OCI-LY3 (cell line): ENCODE data around the gene BPIFB2.

Experiments
- H2AFZ ChIP-seq: fragments of 200-600, 300-600 bp; shearing (Covaris generic); 2 replicates; pipeline ENCODE4 v1.6.0; 2014; ENCODE audit warnings: antibody characterized with exemption, low read depth, low read length
- H3K27ac ChIP-seq: fragments of 200-600, 300-600 bp; sonication (generic); 2 replicates; pipeline ENCODE4 v1.5.1; 2014; ENCODE audit warnings: mild to moderate bottlenecking, low read length, moderate library complexity, mixed read lengths
- H3K27me3 ChIP-seq: fragments of 200-600, 300-600 bp; sonication (generic); 2 replicates; pipeline ENCODE4 v1.6.1; 2014; ENCODE audit warnings: low read depth, low read length, mixed read lengths
- H3K36me3 ChIP-seq: fragments of 200-600, 300-600 bp; sonication (generic); replicated peaks from 2 replicates; pipeline ENCODE3; 2014; ENCODE audit warnings: low read depth, low read length, mixed read lengths
- H3K4me1 ChIP-seq: fragments of 300-600, 200-600 bp; sonication (generic); 2 replicates; pipeline ENCODE4 v1.6.1; 2014; ENCODE audit warnings: low read length, mixed read lengths
- H3K4me2 ChIP-seq: fragments of 200-600, 300-600 bp; sonication (generic); 2 replicates; pipeline ENCODE4 v1.6.1; 2014; ENCODE audit warnings: low read length, mixed read lengths
- H3K4me3 ChIP-seq: fragments of 300-600, 200-600 bp; sonication (generic); 2 replicates; pipeline ENCODE4 v1.5.1; 2014; ENCODE audit warnings: antibody characterized with exemption, mild to moderate bottlenecking, low read length, moderate library complexity
- H3K79me2 ChIP-seq: fragments of 300-600, 200-600 bp; shearing (Covaris generic); 2 replicates; pipeline ENCODE4 v1.6.1; 2014; ENCODE audit warnings: mild to moderate bottlenecking, low read length, mixed read lengths
- H3K9ac ChIP-seq: fragments of 300-600, 200-600 bp; shearing (Covaris generic); 2 replicates; pipeline ENCODE4 v1.6.0; 2014; ENCODE audit warnings: mild to moderate bottlenecking, low read length, moderate library complexity
- H3K9me3 ChIP-seq: fragments of 200-600, 300-600 bp; shearing (Covaris generic); 2 replicates; pipeline ENCODE4 v1.6.1; 2014; ENCODE audit warnings: low read length, mixed read lengths; ENCODE audit not compliant: insufficient read depth
- H4K20me1 ChIP-seq: fragments of 200-600, 300-600 bp; sonication (generic); 2 replicates; pipeline ENCODE4 v1.6.1; 2016; ENCODE audit warnings: low read length, mixed read lengths; ENCODE audit not compliant: insufficient read depth
- EZH2phosphoT487 ChIP-seq: fragments of 200-600 bp; shearing (Covaris generic); IDR thresholded peaks from 2 replicates; pipeline ENCODE4 v1.6.1; 2018; ENCODE audit warnings: antibody characterized with exemption, mixed run types, low read depth
- TF ChIP-seq, protein P1 (sequence below): fragments of 200-600, 300-600 bp; sonication (generic); IDR thresholded peaks from 2 replicates; pipeline ENCODE4 v1.5.1; 2014; ENCODE audit warnings: antibody characterized with exemption, low read length, low read depth

The BPIFB2 gene

DNA sequence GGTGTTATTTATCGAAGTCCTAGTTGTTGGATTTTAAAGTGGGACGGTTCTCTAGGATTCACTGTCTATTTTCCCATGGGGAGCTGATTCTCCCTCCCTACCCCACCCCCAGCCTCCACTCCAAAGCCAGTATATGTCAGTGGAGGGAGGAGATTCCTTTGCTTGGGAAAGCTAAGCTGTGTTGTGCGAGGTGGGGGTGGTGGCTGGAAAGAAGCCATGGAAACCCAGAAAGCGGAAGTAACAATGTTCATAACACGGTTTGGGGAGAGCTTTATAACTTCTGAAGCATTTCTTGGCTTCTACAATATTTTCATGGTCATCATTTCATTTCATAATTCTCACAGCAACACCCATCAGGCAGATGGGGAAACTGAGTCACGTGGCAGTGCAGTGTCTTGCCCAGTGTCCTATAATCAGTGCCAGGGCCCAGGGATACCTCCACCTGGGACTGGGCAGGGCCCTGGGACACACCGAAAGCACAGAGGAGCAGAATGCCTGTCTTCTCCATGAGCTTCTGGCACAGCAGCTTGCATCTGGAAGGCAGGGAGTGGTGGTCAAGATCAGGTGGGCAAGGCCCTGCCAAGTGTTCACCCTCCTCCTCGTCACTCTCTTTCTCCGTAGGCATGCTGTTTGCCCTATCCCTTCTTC is 7.8 kb upstream of the BPIFB2 start:
- Histone ChIP-seq H2AFZ (no peak overlapping the region), H3K9ac (no peak overlapping the region), H3K36me3 (no peaks in the 10 kb centered on the region), H3K9me3 (peaks cover 4% of the 10 kb centered on the region; the same call in 1 of the 2 replicates), H4K20me1 (no peaks in the 10 kb centered on the region), H3K4me2 (peak overlapping the region; percentile 39), H3K27ac (no peak overlapping the region), H3K79me2 (no peaks in the 10 kb centered on the region), H3K4me1 (peaks cover 21% of the 10 kb centered on the region), H3K4me3 (no peak overlapping the region), H3K27me3 (no peaks in the 10 kb centered on the region)
- no peak for TF ChIP-seq EZH2phosphoT487
- TF ChIP-seq, protein P1, sequence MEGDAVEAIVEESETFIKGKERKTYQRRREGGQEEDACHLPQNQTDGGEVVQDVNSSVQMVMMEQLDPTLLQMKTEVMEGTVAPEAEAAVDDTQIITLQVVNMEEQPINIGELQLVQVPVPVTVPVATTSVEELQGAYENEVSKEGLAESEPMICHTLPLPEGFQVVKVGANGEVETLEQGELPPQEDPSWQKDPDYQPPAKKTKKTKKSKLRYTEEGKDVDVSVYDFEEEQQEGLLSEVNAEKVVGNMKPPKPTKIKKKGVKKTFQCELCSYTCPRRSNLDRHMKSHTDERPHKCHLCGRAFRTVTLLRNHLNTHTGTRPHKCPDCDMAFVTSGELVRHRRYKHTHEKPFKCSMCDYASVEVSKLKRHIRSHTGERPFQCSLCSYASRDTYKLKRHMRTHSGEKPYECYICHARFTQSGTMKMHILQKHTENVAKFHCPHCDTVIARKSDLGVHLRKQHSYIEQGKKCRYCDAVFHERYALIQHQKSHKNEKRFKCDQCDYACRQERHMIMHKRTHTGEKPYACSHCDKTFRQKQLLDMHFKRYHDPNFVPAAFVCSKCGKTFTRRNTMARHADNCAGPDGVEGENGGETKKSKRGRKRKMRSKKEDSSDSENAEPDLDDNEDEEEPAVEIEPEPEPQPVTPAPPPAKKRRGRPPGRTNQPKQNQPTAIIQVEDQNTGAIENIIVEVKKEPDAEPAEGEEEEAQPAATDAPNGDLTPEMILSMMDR = no peak

DNA sequence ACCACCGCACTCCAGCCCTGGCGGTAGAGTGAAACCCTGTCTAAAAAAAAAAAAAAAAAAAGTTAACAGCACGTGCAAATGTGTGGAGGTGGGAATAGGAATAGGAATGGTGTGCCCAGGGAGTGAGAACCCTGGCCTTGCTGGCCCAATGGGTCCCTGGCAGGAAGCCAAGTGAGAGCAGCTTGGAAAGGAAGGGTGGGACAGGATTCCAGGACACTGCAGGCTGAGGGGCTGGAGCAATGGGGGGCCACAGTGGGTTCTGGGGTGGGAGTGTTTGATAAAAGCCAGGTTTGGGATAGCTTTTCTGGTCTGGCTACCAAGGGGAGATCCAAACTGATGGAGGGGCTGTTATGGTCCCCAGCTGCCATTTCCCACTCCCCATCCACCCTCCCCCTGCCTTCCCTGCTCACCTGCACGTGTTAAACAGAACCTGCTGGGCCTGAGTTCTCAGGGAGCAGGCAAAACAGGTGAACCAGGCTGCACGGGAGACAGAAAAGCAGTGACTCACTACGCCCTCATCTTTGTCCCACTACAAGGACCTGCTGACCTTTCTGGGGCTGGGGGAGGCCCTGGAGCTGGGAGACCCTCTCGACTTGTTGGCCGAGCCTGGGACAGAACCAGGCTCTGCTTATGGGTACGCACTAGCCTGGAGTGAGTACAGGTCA is 6.6 kb upstream of the BPIFB2 start:
- Histone ChIP-seq H3K36me3 (no peaks in the 10 kb centered on the region), H3K27me3 (no peaks in the 10 kb centered on the region), H4K20me1 (no peaks in the 10 kb centered on the region), H3K4me3 (no peak overlapping the region), H3K9ac (no peak overlapping the region), H3K4me2 (no peak overlapping the region), H3K9me3 (no peaks in the 10 kb centered on the region), H2AFZ (no peak overlapping the region), H3K4me1 (peaks cover 21% of the 10 kb centered on the region), H3K27ac (no peak overlapping the region), H3K79me2 (no peaks in the 10 kb centered on the region)
- TF ChIP-seq, protein P1 = no peak
- no peak for TF ChIP-seq EZH2phosphoT487

DNA sequence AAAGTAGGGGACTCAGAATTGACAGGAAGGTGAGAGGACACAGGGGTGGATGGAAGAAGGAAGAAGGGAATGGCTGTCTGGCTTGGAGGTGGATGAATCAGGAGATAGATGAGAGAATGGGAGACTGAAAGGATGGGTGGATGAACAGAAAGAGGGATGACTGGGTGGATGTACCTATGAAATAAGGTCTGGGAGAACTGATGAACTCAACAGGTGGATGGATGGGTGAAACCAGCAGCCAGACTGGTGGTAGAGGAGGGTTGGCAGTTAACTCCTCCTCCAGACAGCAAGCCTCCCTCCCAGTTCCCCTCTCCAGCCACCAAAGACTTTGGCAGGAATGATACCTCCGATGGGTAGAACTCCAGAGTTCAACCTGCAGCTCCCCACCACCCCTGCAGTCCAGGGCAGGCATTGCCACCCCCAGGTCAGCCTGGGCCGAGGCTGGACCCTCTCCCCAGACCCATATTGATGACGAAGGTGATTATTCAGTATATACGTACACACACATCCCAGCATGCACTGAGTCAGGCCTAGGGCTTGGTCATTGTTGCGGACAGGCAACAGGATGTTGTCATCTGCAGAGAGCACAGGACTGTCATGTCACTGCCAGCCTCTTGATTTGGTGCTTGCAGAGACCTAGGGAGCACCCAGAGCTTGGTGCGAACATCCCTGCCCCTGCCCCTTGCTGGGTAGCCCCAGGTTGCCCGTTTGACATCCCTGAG is 5.3 kb upstream of the BPIFB2 start:
- Histone ChIP-seq H3K4me1 (peaks cover 14% of the 10 kb centered on the region), H3K9me3 (no peaks in the 10 kb centered on the region), H3K4me2 (no peak overlapping the region), H3K27me3 (no peaks in the 10 kb centered on the region), H2AFZ (no peak overlapping the region), H4K20me1 (no peaks in the 10 kb centered on the region), H3K36me3 (no peaks in the 10 kb centered on the region), H3K4me3 (no peak overlapping the region), H3K27ac (no peak overlapping the region), H3K79me2 (no peaks in the 10 kb centered on the region), H3K9ac (no peak overlapping the region)
- TF ChIP-seq EZH2phosphoT487 = no peak
- TF ChIP-seq, protein P1 = no peak

DNA sequence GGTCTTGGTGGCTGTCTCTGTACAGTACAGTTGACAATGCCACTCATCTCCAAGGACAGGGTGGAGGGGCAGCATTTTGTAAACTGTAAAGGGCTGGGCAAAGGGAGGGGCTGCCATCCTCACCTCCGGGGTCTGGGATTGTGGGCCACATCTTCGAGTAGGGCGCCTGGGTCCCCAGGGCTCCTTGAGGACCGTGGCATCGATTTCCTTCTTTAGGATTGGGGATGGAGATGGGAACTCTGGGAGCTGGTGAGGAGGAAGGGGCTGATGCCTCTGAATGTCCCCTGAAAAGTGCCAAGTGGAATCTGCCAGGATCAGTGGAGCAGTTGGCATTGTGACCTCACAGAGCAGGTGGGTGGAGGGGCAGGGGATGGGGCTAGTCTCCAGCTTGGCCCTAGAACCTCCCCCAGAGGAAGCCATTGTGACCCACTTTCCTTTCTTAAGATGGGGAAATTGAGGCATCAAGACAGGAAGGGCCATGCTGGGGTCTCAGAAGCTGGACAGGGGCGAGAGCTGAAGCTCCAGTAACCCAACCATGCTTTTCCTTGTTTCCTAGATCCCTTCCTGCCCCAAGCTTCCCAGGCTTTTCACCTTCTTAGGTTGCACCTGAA is 3.3 kb upstream of the BPIFB2 start, which contains the start of gene SUN5:
SUN5 (minus strand) TSS at position 293 of the 611 bp plus-strand sequence; CDS start at position 200, 93 bp downstream.
- TF ChIP-seq EZH2phosphoT487 = no peak
- TF ChIP-seq, protein P1 = no peak
- H3K9me3 ChIP-seq = no peaks in the 10 kb centered on the region

More for the DNA sequence above, 3.3 kb upstream of the BPIFB2 start, which contains the start of gene SUN5:
- no peaks in the 10 kb centered on the region for H3K79me2 ChIP-seq
- no peak within 1 kb of the TSS for H3K27ac ChIP-seq
- no peak within 1 kb of the TSS for H3K4me2 ChIP-seq
- no peaks in the 10 kb centered on the region for H3K36me3 ChIP-seq
- H2AFZ ChIP-seq = no peak within 1 kb of the TSS
- H3K9ac ChIP-seq = no peak within 1 kb of the TSS
- H3K4me1 ChIP-seq = peaks cover 8% of the 10 kb centered on the region
- H4K20me1 ChIP-seq = no peaks in the 10 kb centered on the region
- no peaks in the 10 kb centered on the region for H3K27me3 ChIP-seq
- H3K4me3 ChIP-seq = no peak within 1 kb of the TSS
